DMS53 treated with DMSO at 0.1 percent for 48 hours (cell line): ENCODE results near the gene CCDC43.
A peak's percentile ranks its signal among the peaks of the same experiment; 100 is the strongest.
"Not testable (repeated sequence)": the region's sequence is repeated elsewhere in the genome, so short reads cannot be mapped to it uniquely, and the experiment has no call there.

ENCODE experiments used
- DNase-seq: peaks from one replicate; lab custom pipeline; 2025; ENCODE audit not compliant: unreplicated experiment; lab: John Stamatoyannopoulos, UW

Gene CCDC43, protein sequence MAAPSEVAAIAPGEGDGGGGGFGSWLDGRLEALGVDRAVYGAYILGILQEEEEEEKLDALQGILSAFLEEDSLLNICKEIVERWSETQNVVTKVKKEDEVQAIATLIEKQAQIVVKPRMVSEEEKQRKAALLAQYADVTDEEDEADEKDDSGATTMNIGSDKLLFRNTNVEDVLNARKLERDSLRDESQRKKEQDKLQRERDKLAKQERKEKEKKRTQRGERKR

DNA sequence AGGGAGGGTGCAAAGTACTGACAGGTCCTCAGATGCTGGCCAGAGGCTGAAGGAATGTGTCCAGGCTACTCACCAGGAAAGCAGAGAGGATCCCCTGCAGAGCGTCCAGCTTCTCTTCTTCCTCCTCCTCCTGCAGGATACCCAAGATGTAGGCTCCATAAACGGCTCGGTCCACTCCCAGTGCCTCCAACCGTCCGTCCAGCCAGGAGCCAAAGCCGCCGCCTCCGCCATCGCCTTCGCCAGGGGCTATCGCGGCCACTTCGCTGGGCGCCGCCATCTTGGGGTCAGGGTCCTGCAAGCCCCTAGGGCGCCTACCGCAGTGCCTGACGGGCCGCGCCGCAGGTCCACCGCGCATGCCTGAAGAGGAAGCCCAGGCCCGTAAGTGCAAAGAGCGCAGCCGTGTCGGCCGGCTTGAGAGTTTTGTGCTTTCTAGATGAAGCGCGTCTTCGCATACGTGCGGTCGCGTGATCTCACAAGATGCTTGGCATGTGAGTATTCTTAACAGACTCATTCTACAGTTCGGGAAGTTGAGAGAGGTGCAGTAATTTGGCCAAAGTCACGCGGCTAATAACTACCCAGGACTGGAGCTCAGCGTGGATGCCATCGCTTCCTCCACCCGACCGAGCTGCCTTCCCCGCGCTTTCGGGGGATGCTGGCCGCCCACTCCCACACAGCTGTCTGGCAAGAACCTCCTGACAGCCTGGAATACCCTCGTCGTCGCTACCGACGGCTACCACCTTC, at the start of gene CCDC43:
Gene CCDC43 (minus strand): TSS at position 300 of the 741 bp plus-strand sequence. CDS start 23 bp downstream, at position 277.
- peak; percentile 97 for DNase-seq

DNA sequence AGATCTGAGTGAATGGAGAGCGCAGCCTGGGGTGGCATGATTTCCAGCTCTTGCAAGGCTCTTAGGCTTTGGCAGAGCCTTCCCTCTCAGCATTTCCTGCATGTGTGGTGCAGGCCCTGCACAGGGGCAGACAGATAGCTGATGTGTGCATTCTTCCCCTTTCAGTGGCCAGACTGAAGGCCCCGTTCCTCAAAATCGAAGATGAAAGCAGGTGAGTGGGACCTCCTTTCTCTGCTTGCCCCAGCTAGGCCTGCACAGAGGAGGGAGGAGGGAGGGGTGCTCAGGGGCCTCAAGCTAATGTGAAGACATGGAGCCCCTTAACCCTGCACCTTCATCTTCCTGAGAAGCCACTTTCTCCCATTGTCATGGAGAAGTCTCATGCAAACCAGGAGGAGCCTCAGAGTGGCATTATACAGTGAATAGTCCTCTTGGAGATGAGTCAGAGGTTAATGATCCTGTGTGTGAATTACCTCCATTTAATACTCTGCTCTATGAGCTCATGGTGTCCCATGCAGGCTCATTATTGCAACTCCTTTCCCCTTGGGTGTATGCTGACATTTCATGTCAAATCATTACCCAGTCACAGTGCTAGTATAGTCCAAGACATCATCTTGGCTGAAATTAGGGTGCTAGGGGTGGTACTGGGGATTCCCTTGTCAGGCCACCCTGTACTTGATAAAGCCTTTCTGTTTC, 48.8 kb upstream of the CCDC43 start:
- DNase-seq, result no peak

DNA sequence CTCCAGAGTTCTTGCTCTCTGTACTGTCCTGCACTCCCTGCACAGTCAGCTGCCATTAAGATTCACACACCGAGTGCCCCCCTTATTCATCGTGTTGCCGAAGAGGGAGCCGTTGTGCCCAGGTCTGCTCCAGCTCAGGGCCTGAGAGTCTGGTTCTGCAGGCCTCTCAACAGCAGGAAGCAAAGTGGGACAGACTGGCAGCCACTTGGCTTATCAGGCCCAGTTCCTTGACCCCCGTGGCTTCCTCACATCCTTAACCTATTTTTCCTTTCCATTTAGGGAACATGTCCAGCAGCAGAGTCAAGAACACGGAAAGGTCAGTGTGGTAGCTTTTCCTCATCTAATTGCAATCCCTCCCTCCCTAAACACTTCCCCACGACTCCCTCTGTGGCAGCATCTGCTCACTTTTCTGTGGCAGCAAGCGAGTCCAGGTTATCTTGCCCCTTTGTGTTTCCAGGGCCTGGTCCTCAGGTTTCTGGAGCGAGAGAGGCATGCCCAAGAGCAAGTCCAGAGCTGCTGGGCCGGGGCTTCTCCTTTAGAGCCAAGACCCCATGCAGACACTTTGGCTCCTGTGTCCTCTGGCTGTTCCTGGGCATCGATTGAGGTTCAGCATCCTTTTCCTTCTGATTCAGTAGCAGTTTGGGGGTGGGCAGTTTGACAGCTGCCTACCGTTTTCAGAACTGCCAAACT, 47.1 kb upstream of the CCDC43 start:
- no peak for DNase-seq

DNA sequence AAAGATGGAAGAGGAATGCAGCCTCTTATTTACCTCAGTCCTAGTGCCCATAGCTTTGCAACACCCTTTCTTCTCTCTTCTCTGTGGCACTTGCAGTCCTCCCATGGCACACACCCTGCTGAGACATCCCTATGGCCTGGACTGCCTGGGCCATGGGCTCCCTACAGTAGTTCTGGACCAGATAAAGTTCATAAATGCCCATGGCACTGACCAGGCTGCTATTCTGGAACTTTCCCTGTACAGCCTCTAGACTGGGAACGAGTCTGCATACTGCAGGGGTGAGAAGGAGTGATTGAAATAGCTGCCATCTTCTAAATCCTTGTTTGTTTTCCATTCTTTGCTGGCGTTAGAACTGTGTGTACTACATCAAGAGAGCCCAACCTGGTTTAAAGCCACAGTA, 44.7 kb upstream of the CCDC43 start:
- no peak for DNase-seq

DNA sequence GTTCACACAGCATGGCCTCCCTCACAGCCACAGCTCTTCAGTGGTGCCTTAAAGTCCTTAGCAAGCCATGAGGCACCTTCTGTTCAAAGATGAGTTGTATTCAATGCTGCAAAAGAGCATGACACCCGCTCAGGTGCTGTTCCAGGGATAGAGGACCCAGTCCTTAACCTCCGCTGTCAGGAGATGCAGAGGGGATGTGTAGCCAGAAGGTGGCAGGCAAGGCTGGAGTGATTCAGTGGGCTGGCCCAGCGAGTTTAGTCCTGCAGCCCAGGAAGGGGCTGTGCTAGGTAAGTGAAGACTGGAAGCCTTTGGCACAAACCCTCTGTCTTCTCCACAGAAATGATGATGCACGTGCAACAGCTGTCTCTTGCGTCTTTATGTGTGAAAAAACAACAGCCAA, 44.2 kb upstream of the CCDC43 start:
- no peak for DNase-seq

DNA sequence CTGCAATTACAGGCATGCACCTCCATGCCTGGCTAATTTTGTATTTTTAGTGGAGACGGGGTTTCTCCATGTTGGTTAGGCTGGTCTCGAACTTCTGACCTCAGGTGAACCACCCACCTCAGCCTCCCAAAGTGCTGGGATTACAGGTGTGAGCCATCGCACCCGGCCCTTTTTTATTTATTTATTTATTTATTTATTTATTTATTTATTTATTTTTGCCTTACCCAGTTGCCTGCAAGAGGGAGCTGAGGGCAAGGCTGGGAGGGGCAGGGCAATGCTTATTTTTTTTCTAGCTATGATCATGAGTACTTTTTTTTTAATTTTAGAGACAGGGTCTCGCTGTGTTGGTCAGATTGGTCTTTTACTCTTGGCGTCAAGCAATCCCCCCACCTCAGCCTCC, 36.5 kb upstream of the CCDC43 start:
- DNase-seq, result not testable (repeated sequence)

DNA sequence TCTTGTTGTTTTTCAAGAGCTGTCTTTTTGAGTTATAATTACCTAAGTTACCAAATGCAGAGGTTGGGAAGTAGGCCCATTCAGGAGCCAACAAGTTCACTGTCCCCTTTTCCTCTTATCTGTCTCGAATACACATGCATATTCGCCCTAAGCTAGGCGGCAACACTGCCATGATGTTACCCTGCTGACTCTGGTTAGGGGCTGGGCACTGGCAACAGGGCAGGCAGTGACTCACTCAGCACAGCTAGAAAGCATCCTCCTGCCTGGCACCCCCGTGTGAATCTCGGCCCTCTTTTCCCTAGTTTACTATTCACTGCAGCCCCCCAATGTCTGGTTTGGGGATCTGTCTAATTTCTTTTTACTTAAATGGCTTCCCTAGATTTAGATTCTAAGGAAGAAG, 32.7 kb upstream of the CCDC43 start:
- DNase-seq, result no peak

DNA sequence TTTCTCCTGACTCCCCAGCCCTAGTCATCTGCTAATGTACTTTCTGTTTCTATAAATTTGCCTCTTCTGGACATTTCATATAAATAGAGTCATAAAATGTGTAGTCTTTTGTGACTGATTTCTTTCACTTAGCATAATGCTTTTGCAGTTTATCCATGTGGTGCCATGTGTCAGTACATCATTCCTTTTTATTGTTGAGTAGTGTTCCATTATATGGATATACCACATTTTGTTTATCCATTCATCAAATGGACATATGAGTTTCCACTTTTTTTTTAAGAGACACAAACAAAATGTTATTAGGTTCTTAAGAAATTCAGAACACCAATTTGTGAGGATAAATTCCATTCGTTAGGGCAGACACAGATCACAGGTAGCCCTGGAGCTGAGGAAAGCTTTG, 29.9 kb upstream of the CCDC43 start:
- no peak for DNase-seq

DNA sequence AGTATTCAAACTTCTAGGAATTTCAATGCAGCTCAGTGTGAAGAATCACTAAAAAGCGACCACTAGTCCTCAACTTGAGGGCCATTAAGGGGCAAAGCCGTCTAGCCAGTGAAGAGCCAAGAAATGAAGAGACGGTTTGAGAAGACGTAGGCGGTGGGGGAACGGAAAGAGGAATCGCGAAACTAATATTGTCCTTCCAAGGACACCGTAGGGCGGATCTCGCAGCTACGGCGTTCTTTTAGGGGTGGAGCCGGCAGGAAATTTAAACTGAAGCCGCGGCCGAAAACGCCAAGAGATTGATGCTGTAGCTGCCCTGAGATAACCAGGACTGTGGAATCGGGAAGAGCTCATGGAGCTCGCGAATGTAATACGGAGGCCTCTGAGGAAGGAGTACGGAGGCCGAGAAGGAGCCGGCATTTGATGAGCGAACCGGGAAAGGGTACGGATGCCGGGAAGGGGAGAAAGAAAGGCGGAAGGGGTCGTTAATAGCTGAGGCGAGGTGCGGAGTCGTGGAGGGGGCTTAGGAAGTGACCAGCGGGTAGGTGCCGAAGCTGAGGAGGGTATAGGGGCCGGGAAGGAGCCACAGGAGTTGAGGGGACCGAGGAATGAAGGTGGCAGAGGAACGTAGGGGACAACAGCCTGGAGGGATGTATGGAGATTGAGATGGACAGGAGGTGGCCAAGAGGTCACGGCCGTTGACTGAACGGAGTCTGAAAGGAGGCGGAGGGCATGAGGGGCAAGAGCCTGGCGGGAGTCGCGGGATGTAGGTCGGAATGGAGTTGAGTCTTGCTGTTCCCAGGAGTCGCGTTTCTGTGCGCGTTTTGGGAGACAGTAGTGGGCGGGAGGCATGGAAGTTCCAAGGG, 19.1 kb upstream of the CCDC43 start, which contains the start of gene DBF4B:
Gene DBF4B (plus strand): TSS at position 265 of the 863 bp plus-strand sequence. CDS start 156 bp downstream, at position 421.
- peak; percentile 83 for DNase-seq

DNA sequence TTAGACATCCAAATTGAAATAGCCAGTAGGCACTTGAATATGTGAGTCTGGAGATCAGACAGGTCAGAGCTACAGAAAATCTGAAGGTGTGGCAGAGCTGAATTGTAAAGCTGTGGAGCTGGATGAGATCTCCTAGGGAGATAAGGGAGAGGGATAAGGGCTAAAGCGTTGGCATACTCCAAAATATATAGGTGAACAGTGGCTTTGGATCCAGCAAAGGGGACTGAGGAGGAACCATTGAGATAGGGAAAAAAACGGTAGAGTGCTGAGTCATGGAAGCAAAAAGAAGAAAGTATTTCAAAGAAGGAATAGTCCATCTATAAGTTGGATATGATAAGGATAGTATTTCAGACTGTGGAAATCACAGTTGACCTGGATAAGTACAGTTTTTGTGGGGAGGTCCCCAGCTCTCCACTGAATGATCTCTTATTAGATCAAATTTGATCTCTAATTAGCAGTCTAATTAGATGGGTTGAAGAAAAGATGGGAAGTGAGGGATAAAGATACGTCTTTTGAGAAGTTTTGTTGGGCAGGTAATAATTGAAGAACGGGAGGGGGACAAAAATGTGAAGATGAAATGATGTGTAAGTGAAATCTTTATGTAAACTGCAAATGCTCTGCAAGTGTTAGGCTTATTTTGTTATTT, 18.3 kb upstream of the CCDC43 start:
- DNase-seq, result no peak

DNA sequence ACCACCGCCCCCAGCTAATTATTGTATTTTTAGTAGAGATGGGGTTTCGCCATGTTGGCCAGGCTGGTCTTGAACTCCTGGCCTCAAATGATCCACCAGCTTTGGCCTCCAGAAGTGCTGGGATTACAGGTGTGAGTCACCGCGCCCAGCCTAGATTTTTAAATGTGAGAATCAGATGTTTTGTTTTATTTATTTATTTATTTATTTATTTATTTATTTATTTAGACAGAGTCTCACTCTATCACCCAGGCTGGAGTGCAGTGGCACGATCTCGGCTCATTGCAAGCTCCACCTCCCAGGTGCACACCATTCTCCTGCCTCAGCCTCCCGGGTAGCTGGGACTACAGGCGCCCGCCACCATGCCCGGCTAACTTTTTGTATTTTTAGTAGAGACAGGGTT, 10.7 kb upstream of the CCDC43 start:
- DNase-seq, result not testable (repeated sequence)

DNA sequence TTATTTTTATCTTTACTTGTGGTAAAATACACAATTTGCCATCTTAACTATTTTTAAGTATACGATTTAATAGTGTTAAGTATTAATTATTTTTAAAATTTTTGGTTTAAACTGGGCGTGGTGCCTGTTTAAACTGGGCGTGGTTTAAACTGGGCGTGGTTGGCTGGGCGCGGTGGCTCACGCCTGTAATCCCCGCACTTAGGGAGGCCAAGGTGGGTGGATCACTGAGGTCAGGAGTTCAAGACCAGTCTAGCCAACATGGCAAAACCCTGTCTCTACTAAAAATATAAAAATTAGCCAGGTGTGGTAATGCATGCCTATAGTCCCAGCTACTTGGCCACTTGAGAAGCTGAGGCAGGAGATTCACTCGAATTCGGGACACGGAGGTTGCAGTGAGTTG, 4.0 kb upstream of the CCDC43 start:
- DNase-seq, result no peak

DNA sequence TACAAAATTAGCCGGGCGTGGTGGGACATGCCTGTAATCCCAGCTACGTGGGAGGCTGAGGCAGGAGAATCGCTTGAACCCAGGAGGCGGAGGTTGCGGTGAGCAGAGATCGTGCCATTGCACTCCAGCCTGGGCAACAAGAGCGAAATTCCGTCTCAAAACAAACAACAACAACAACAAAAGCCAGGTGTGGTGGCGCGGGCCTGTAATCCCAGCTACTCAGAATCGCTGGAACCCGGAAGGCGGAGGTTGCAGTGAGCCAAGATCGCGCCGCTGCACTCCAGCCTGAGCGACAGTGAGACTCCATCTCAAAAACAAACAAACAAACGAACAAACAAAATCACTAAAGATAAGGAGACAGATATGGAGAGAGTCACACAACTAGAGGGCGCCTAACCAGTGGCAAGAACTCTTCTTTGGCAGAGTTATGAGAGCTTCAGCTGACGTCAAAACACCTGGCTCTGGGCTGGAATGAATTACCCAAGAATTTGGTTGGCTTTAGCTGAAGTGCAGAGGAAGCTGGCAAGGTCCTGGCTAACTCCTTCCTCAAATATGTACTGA, 1.2 kb upstream of the CCDC43 start:
- DNase-seq, result peak; percentile 51

DNA sequence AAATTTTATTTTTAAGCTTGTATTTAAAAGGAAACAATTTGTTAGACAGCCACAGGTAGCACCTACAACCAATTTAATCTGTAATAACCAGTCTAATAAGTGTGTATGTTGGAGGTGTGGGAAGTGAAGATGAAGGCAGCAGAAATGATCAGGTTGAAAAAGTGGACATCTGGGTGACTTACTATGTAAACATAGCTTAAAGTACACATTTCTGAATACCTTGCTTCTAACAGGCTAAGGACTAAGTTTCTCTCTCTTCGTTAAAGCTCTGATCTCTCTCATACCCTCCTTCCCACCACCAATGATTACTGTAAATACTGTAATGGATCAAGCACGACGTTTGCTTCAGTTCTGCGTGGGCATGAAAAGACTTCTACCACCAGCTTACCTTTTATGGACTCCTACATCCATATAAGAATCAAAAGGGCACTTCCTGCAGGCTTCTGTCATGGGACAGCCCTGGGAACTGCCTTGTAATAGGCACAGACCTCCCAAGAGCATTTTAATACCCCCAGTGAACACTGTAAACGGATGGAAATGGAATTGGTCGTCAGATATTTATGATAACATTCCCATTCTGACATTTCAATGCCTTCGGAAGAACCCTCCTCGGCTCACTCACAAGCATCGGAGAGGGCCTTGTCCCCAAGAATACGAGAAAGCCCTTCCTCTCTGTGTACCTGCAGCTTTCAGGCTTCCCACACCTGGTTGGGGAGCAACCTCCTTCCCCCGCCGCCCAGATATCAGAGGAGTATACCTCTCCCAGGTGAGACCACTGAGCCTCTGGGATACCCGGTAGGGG, 700 bp downstream of the CCDC43 start:
- peak; percentile 17 for DNase-seq

DNA sequence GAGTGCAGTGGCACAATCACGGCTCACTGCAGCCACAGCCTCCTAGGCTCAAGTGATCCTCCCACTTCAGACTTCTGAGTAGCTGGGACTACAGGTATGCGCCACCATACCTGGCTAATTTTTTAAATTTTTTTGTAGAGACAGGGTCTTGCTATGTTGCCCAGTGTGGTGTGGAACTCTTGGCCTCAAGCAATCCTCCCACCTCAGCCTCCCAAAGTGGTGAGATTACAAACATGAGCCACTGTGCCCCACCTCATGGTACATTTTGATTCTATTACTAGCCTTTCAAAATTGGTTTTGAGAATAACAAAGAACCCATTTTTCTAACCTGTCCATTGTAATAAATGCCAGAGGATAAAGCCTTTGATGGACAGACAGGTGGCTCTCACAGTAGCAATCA, 1.4 kb downstream of the CCDC43 start:
- DNase-seq, result no peak

DNA sequence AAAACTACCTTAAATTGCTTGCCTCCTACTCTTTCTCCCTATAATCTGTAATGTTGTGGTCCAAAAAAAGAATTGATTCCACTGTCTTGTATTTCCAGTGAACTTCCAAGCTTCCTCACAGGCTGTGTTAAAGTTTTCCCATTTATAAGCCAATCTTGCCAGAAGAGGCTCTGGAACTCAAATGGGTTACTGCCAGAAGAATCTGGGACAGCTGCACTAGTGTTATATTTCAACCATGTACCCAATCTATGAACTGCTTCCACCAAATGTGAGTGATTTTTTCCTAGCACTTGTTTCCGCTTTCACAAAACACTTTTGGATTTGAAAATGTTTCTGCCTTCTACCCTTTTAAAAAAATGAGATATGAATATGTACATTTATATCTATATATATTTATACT, 1.8 kb downstream of the CCDC43 start:
- DNase-seq, result no peak

DNA sequence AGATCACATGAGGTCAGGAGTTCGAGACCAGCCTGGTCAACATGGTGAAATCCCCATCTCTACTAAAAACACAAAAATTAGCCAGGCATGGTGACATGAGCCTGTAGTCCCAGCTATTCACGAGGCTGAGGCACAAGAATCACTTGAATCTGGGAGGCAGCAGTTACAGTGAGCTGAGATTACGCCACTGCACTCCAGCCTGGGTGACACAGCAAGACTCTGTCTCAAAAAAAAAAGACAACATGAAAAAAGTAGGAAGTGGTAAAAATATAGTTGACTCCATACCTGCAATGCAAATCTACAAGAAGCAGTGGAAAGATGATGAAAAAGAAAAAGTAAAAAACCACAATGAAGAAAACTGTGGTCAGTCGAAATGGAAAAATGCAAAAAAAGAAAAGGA, 6.3 kb downstream of the CCDC43 start:
- not testable (repeated sequence) for DNase-seq

DNA sequence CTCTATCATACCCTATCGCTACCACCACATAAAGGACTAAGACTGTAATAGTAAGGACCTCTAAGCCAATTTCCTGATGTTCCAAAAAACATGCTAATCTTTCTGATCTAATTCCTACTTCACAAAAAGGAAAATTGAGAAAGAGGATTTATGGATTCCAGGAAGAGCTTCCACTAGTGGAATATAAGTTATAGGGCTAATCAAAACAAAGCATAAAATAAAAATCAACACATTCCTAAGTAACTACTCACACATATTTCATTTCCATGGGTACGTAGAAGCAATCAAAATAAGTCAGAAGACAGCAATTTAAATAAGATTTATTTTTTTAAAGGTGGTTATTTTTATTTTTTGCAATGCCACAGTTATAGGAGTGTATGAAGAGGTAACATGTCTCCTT, 12.4 kb downstream of the CCDC43 start:
- DNase-seq, result no peak

DNA sequence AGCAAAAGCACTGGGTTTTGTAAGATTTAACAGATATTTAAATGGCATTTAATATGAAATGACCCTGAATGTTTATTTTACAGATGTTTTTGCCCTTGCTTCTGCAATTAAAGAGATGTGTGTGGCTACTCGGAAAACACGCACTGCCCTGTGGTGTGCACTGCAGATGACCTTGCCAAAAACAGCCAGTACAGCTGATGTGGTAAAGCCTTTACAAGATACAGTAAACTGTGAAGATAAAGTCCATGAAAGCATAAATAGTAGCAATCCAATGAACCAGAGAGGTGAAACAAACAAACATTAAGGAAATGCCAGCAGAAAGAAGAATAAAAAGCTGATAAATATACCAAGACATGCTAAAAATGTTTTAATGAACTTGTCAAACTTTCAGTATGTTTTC, 15.7 kb downstream of the CCDC43 start:
- DNase-seq, result no peak
